ENCODE data around the gene GNB1L.

The GNB1L gene

DNA sequence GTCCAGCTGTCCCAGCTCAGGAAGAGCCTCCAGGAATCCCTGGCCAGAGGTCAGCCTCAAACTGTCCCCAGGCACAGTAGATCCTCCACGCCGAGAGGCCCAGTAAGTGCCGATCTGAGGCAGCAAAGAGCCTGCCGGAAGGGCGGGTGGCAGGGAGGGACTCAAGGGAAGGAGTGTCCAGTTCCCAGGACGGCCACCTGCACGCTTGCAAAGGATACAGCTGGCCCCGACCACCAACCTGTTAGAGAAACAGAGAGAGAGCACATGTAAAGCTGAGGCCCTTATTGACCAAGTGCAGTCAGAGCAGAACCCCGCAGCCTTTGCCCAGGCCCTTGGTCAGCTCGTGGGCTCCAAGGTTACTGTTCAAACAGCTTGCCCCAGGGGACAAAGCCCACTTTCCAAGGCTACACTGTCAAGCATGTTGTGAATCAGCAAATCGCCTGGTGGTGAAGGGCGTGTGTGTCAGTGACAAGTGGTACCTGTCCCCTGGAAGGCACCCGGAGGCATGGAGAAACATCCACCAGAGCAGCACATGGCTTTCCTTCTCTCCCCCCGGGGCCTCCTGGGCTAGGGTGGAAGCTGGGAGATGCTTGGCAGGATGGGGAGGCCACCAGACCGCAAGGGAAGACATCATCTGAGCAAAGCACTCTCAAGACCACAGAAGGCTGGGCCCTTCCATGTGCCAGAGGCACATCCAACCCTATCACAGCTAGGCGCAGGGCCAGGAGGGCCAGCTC, 44.3 kb upstream of the GNB1L start:
- no peak for DNase-seq (ENCODE audit: low read depth, low spot score)

GRCh38 chr22:19898145-19898544, 43.5 kb upstream of the GNB1L start:
- TF ChIP-seq FOXP2 (optimal IDR thresholded peaks at IDR 0.05; ENCODE audit: control extremely low read depth, extremely low read length, insufficient read depth) (no peak), POLR2AphosphoS5 (IDR thresholded peaks at IDR 0.05; ENCODE audit: borderline replicate concordance, low read depth, low read length) (no peak), EZH2 (IDR thresholded peaks at IDR 0.05) (no peak)
- no peak overlapping the region for H3K27ac ChIP-seq
- H3K4me3 ChIP-seq = no peak overlapping the region
- DNase-seq (ENCODE audit: low read depth, low spot score) = no peak
- no peaks in the 10 kb centered on the region for H3K36me3 ChIP-seq (ENCODE audit: insufficient read depth, low read length)
- no peaks in the 10 kb centered on the region for H3K9me3 ChIP-seq (ENCODE audit: low read depth, low read length)
- H3K9ac ChIP-seq (ENCODE audit: insufficient read length) = no peak overlapping the region

More for the DNA sequence above, 44.3 kb upstream of the GNB1L start:
- Histone ChIP-seq H3K27ac (no peak overlapping the region), H3K9ac (ENCODE audit: insufficient read length) (no peak overlapping the region), H3K36me3 (ENCODE audit: insufficient read depth, low read length) (no peaks in the 10 kb centered on the region), H3K4me3 (no peak overlapping the region), H3K9me3 (ENCODE audit: low read depth, low read length) (no peaks in the 10 kb centered on the region)
- TF ChIP-seq FOXP2 (optimal IDR thresholded peaks at IDR 0.05; ENCODE audit: control extremely low read depth, extremely low read length, insufficient read depth) (no peak), POLR2AphosphoS5 (IDR thresholded peaks at IDR 0.05; ENCODE audit: borderline replicate concordance, low read depth, low read length) (no peak), EZH2 (IDR thresholded peaks at IDR 0.05) (no peak)

GRCh38 chr22:19897726-19898125, 43.1 kb upstream of the GNB1L start:
- H3K9ac ChIP-seq (ENCODE audit: insufficient read length) = no peak overlapping the region
- no peaks in the 10 kb centered on the region for H3K9me3 ChIP-seq (ENCODE audit: low read depth, low read length)
- no peak overlapping the region for H3K4me3 ChIP-seq
- no peak overlapping the region for H3K27ac ChIP-seq
- DNase-seq (ENCODE audit: low read depth, low spot score) = no peak
- TF ChIP-seq POLR2AphosphoS5 (IDR thresholded peaks at IDR 0.05; ENCODE audit: borderline replicate concordance, low read depth, low read length) = no peak
- TF ChIP-seq FOXP2 (optimal IDR thresholded peaks at IDR 0.05; ENCODE audit: control extremely low read depth, extremely low read length, insufficient read depth) = no peak
- TF ChIP-seq EZH2 (IDR thresholded peaks at IDR 0.05) = no peak
- H3K36me3 ChIP-seq (ENCODE audit: insufficient read depth, low read length) = no peaks in the 10 kb centered on the region

DNA sequence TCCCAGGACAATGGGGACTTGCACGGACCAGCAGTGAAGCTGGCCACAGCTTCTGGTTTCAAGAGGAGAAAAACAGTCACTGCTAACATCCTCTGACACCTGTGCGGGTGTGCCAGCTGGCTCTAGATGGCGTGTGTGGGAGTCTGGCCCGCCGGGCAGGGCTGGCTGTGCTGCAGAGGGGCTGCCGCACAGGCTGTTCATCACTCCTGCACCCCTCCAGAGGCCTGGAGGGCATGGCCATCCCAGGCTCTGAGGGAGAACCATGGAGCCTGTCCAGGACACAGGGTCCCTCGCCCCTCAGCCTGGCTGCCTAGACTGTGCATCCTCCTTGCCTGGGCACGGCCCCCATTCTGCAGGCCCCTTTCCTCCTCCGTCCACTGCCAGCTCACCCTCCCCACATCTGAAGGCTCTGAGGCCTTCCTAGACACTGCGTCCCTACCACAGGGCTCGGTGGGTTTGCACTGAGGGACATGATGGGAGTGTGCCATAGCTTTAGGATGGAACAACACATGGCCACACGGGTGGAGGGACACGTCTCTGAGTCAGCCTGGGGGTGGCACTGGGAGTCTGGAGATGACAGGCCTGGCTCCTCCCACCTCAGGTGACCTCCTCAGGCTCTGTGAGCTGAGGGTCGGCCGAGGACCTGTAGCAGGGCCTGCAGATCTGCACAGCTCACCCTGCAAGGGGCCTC, 42.1 kb upstream of the GNB1L start:
- TF ChIP-seq FOXP2 (optimal IDR thresholded peaks at IDR 0.05; ENCODE audit: control extremely low read depth, extremely low read length, insufficient read depth) = no peak
- no peak for TF ChIP-seq EZH2 (IDR thresholded peaks at IDR 0.05)
- no peak for TF ChIP-seq POLR2AphosphoS5 (IDR thresholded peaks at IDR 0.05; ENCODE audit: borderline replicate concordance, low read depth, low read length)
- DNase-seq (ENCODE audit: low read depth, low spot score) = no peak
- Histone ChIP-seq H3K9ac (ENCODE audit: insufficient read length) (no peak overlapping the region), H3K9me3 (ENCODE audit: low read depth, low read length) (no peaks in the 10 kb centered on the region), H3K36me3 (ENCODE audit: insufficient read depth, low read length) (no peaks in the 10 kb centered on the region), H3K27ac (no peak overlapping the region), H3K4me3 (no peak overlapping the region)

GRCh38 chr22:19895160-19895849, 40.6 kb upstream of the GNB1L start:
- H3K27ac ChIP-seq = no peak overlapping the region

DNA sequence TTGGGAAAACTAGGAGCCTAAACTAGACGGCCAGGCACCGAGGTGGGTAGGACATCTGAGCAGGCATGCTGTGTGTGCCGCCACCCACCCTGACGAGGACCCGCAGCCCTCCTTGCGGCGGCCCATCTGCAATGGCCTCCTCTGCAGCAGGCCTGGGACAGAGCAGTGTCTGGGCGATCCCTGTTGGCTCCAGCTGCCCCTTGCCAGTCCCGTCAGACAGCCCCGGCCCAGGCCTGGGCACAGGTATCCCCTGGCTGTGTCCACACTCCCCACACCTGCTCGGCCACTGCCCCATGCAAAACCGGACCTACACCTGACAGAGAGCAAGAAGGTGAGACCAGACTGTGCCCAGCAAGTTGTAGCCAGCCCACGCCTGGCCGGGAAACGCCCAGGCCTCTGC, 38.7 kb upstream of the GNB1L start:
- Histone ChIP-seq H3K9ac (ENCODE audit: insufficient read length) (no peak overlapping the region), H3K27ac (no peak overlapping the region), H3K36me3 (ENCODE audit: insufficient read depth, low read length) (no peaks in the 10 kb centered on the region), H3K9me3 (ENCODE audit: low read depth, low read length) (no peaks in the 10 kb centered on the region), H3K4me3 (no peak overlapping the region)
- TF ChIP-seq EZH2 (IDR thresholded peaks at IDR 0.05) = no peak
- DNase-seq (ENCODE audit: low read depth, low spot score) = no peak

More at GRCh38 chr22:19895160-19895849, 40.6 kb upstream of the GNB1L start:
- no peaks in the 10 kb centered on the region for H3K36me3 ChIP-seq (ENCODE audit: insufficient read depth, low read length)
- H3K9me3 ChIP-seq (ENCODE audit: low read depth, low read length) = no peaks in the 10 kb centered on the region
- TF ChIP-seq POLR2AphosphoS5 (IDR thresholded peaks at IDR 0.05; ENCODE audit: borderline replicate concordance, low read depth, low read length) = no peak
- TF ChIP-seq FOXP2 (optimal IDR thresholded peaks at IDR 0.05; ENCODE audit: control extremely low read depth, extremely low read length, insufficient read depth) = no peak
- no peak for TF ChIP-seq EZH2 (IDR thresholded peaks at IDR 0.05)
- H3K9ac ChIP-seq (ENCODE audit: insufficient read length) = no peak overlapping the region
- DNase-seq (ENCODE audit: low read depth, low spot score) = no peak
- H3K4me3 ChIP-seq = no peak overlapping the region

GRCh38 chr22:19892925-19893324, 38.3 kb upstream of the GNB1L start:
- Histone ChIP-seq H3K27ac (no peak overlapping the region), H3K9ac (ENCODE audit: insufficient read length) (no peak overlapping the region), H3K36me3 (ENCODE audit: insufficient read depth, low read length) (no peaks in the 10 kb centered on the region), H3K4me3 (no peak overlapping the region), H3K9me3 (ENCODE audit: low read depth, low read length) (no peaks in the 10 kb centered on the region)
- no peak for DNase-seq (ENCODE audit: low read depth, low spot score)
- TF ChIP-seq FOXP2 (optimal IDR thresholded peaks at IDR 0.05; ENCODE audit: control extremely low read depth, extremely low read length, insufficient read depth) (no peak), EZH2 (IDR thresholded peaks at IDR 0.05) (no peak), POLR2AphosphoS5 (IDR thresholded peaks at IDR 0.05; ENCODE audit: borderline replicate concordance, low read depth, low read length) (no peak)

DNA sequence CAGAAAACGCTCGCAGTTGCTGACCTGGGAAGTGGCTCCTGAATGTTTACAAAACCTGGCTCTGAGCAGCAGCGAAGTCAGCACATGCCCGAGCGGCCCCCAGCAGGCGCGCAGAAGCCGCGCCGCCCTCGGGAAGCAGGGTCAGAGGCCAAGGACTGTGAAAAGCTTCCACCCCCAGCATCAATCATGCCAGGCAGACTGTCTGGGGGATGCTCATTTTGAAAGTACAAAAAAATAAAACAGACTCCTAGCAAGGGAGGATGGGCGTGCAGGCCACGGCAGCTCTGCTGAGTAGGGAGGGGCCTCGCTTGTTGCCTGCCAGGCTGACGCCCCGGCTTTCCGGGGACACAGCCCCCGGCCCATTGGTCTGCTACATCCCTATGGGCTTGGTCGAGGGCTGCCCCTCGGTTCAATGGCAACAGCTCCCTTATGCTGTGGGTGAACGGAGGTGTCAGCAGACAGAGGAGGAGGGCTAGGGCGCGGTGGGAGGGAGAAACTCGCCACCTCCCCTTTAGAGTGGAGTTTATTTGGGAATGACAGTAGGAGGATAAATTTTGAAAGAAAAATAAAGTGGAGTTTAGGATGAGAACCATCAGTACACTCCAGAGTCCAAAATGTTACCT, 37.7 kb upstream of the GNB1L start:
- H3K27ac ChIP-seq = no peak overlapping the region
- H3K9ac ChIP-seq (ENCODE audit: insufficient read length) = peak overlapping the region; percentile 23
- TF ChIP-seq EZH2 (IDR thresholded peaks at IDR 0.05) (no peak), POLR2AphosphoS5 (IDR thresholded peaks at IDR 0.05; ENCODE audit: borderline replicate concordance, low read depth, low read length) (no peak), FOXP2 (optimal IDR thresholded peaks at IDR 0.05; ENCODE audit: control extremely low read depth, extremely low read length, insufficient read depth) (no peak)
- no peak for DNase-seq (ENCODE audit: low read depth, low spot score)
- no peaks in the 10 kb centered on the region for H3K9me3 ChIP-seq (ENCODE audit: low read depth, low read length)
- no peaks in the 10 kb centered on the region for H3K36me3 ChIP-seq (ENCODE audit: insufficient read depth, low read length)
- peak overlapping the region; percentile 31 for H3K4me3 ChIP-seq

Measured in SK-N-MC (cell line).